Measurements from ENCODE around the gene AKR1E2.

The AKR1E2 gene

GRCh38 chr10:4825868-4826791 lies at the start of gene AKR1E2:
Gene AKR1E2 (plus strand): TSS chr10:4826207. CDS start chr10:4826325, 118 bp downstream.
- DNase-seq, result peak; percentile 55

DNA sequence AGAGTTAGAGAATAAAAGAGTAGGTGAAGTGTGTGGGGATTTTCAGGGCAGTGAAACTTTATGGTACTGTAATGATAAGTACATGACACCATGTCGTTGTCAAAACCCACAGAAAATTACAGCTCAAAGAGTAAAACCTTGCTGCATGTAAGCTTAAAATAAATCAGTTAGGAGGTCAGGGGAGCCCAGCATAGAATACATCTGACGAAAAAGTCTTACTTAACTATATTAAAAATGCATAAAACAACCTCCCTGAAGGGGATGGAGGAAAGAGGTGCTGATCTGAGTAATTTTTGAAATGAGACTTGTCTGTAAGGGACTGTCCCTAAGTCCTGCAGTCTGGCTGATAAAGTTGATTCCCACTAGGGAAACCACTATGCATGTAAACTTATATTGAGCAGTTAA lies 49.8 kb upstream of the AKR1E2 start:
- DNase-seq, result no peak

DNA sequence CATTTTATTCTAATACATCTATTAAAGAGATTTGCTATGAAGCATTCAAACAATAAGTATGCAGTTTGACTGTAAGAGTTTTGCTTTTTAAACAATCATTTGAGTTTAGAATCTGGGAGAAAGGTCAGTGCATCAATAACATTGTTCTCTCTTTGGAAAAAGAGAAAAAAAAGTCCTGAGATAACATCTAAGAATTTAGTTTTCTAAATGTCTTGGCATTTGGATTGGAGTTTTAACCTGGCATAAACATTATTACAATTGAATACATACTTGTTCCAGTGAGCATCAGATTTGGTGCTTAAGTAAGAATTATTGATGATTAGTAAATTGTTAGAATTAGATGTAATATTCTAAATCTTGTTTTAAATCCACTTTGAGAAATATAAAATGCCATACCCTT lies 47.2 kb upstream of the AKR1E2 start:
- DNase-seq, result no peak

- DNase-seq, result no peak
Measured at GRCh38 chr10:4780091-4780490, 45.9 kb upstream of the AKR1E2 start.

DNA sequence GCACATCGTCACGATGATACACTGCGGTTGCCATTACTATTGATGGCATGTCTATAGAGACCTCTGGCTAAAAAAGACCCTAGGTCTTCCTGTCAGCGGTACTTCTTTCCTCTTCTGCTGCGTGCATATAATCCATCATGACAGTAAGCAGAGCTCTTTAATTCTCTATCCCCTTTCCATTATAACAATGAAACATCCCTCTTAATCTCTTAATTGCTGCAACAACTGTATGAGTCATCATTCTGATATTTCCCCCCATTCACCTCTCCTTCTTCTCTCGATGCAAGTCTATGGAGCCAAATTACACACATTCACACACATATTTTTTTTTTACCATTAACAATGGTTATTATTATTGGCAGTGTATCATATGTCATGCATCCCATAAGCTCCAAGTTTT lies 45.2 kb upstream of the AKR1E2 start:
- no peak for DNase-seq

DNA sequence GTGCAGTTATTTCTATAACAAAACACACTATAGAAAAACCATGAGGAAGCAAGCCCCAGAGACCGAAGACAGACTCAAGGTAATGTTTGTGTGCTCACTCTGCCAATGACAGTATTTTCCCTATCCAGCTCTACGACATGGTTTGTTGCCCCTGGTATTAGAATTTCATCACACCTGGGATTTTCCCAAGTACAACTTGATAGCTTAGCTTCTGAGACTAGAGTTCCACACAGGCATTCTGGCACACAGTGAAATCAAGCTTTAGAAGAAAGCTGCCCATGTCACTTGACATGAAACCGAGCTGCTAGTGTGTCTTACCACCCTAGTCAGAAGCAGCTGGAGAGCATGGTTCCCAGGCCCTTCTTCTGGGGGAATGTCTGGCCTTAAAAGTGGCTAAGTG lies 44.1 kb upstream of the AKR1E2 start:
- no peak for DNase-seq

- DNase-seq, result no peak
Measured at GRCh38 chr10:4784667-4785333, 41.2 kb upstream of the AKR1E2 start.

GRCh38 chr10:4786043-4786839 lies 39.8 kb upstream of the AKR1E2 start:
- no peak for DNase-seq

- no peak for DNase-seq
Measured at GRCh38 chr10:4790045-4790444, 36.0 kb upstream of the AKR1E2 start.

DNA sequence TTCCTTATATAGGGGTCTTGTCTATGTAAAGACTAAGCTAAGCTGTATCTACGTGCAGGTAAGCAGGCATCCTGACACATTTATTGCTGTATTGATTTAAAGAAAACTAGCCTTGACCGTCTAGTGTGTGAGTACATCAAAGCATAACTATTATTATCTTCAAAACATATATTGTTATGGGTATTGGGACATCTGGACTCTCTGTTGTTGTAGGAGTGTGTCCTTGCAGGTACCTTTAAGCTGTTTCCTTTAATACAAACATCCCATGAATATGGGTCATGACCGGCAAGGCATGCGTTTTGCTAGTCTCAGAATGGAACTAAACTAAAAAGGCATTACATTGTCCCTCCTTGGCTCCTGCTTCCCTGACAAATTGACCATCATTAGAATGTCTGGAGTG lies 35.1 kb upstream of the AKR1E2 start:
- DNase-seq, result no peak

DNA sequence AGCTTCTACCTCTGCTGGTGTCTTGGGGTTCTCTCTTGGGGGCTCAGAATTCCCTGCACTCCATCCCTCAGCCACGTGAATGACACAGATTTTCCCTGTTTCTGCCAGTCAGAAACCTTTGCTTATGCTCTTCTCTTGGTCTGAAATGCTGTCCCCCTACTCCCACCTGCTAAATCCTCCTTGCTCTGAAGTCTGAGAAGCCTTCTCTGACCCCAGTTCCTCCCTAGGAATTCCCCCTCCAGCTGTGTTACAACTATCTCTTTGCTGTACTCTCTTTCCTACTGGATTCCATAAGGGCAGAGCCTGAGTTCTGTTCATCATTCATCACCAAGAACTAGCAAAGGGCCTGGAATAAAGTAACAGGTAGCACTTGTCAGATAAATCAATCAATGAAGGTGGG lies 33.6 kb upstream of the AKR1E2 start:
- no peak for DNase-seq

- no peak for DNase-seq
Measured at GRCh38 chr10:4801405-4801804, 24.6 kb upstream of the AKR1E2 start.

GRCh38 chr10:4802711-4803487 lies 23.1 kb upstream of the AKR1E2 start:
- DNase-seq, result no peak

- no peak for DNase-seq
Measured at GRCh38 chr10:4803822-4804221, 22.2 kb upstream of the AKR1E2 start.

DNA sequence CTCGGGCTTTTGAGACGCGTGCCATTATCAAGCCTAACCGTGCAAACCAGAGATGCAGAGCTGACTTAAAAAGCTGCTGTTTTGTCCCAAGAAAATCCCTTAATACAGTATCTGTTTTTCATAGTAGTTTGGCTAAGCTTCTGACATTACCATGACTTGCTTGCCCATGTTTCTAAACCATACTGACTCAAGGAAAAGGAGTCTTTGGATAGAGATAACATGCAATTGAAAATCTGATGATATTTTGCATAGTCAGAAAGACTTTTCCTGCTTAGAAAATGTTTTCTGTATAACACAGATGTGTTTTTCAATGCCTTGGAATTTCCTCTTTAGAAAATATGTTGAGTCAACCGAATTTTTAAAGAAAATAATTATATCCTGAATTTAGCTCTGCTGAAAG lies 21.5 kb upstream of the AKR1E2 start:
- no peak for DNase-seq

DNA sequence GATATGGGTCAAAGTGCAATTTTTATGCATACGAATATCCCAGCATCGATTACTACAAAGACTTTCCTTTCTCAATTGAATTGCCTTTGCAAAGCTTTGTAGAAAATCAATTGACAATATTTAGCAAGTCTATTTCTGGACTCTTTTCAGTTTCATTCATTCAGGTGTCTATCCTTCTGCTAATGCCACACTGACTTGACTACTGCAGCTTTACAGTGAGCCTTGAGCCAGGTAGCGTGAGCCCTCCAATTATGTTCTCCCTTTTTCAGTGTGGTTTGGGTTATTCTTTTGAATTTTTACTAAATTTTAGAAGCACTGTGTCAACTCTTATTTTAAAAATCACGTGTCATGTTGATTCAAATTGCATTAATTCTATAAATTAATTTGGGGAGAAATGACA lies 19.5 kb upstream of the AKR1E2 start:
- DNase-seq, result no peak

DNA sequence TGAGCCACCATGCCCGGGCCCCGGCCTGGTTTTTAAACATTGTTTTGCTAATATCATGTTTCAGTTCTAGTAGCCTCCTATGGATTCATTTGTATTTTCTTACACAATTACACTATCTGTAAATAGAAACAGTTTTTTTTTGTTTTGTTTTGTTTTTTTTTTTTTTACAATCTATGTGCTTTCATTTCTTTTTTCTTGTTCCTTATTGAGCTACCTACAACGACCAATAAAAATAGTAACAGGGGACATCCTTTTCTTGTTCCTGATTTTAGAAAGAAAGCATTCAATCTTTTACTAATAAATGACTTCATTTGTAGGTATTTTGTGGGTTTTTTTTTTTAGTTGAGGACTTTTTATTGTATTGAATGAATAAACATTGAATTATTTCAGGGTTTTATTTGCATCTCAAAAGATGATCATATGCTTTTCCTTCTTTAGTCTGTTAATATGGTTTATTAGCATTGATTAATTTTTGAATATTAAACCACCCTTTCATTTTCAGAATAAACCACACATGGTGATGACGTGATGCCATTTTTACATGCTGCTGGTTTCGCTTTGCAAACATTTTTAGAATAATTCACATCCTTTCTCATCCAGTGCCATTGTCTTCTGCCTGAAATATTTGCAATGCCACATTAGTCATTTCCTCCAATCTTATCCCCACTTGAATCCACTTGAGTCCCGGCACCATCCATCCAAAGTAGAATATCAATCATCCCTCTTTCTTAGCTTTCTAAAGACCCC lies 18.1 kb upstream of the AKR1E2 start:
- no peak for DNase-seq

DNA sequence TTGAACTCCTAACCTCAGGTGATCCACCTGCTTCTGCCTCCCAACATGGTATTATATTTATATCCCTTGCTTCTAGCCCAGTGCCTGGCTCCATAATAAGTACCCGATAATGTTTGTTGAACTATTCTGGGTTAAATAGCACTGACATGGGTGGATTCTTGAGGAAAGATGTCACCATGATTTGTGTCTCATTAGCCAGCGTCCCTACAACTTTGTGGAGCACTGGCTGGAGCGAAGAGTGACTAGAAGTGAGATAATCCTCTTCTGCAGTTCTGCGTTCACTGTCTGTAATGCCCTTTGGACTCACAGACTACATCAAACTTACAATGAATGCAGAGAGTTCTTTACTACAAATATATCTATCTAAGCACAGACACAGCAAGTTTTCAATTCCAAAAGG lies 16.9 kb upstream of the AKR1E2 start:
- no peak for DNase-seq

GRCh38 chr10:4810092-4810491 lies 15.9 kb upstream of the AKR1E2 start:
- no peak for DNase-seq

DNA sequence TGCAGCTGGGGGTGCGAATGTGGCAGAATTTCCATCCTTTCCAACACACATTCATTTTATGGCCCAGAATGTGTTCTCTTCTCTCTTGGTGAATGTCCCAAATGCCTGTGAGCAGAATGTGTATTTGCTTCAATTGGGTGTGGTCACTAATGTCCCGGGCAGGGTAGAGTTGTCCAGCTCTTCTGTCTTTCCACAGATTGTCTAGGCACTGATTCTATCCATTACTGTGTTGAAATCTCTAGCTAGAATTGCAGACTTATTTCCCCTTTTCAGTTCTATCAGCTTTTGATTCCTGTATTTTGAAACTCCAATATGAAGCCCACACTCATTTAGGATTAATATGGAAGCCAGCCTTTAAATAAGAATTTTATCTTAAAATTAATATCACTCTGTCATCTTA lies 14.0 kb upstream of the AKR1E2 start:
- no peak for DNase-seq

DNA sequence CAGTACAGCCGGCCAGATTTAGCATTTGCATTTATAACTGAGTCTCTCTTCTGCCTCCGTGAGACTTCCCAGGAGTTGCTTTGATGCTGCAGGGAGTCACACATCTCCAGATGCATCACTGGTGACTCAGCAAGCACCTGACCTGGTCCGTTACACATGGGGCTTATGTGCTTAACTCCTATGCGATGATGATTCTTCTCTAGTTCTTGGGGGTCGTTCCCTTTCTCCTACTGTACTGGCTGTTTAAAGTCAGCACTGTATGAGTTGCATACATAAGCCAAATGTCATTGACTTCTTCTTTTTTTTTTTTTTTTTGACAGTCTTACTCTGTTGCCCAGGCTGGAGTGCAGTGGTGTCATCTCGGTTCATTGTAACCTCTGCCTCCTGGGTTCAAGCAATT lies 13.0 kb upstream of the AKR1E2 start:
- DNase-seq, result no peak

DNA sequence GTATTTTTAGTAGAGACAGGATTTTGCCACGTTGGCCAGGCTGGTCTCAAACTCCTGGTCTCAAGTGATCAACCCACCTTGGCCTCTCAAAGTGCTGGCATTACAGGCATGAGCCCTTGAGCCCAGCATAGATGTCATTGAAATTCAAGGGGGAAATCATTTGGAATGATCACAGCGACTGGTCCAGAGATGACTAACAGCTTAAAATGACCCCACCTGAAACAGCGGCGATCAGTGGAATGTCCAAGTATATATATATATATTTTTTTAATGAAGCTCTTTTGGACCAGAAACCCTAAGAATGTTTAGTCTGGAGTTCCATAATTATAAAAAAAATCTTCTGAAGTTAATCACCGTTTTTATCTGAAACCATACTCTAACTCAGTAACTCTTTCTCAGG lies 12.5 kb upstream of the AKR1E2 start:
- no peak for DNase-seq
